ENCODE results near the gene CHST14.

Gene CHST14

DNA sequence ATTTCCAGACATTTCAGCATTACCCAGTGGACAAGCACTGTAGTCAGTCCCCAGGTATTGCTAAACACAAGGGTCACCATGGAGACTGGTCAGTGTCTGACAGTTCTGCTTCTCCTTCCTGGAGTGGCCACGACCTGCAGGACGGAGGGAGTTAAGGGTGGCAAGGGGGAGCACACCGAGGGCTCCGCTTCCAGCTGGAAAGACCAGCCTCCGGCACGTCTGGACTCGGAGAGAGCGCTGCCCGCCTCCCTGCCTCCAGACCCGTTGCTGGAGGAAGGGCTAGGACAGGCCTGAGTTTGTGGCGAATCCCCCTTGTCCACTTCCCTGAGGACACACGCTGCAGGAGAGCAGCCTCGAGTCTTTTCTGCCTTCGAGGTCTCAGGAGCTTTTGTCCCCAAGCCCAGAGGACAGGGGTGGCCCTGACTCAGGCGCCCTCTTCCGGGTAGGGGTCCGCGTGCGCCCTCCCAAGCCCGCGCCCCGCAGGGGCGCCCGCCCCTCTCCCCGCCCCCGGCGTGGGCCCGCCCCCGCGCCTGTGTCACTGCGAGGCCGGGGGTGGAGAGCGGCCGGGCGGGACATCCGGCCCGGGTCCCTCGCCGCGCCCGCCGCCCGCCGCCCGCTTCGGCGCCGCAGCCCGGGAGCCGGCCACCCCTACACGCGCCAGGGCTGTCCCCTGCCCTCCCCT, at the start of gene CHST14:
TSS of gene CHST14 (plus strand) at position 562 of the 682 bp plus-strand sequence. CDS start 230 bp downstream, outside the sequence.
- Mint-ChIP-seq H3K36me3 (ENCODE audit: low read depth) (peaks cover 14% of the 10 kb centered on the region), H3K27me3 (ENCODE audit: low read depth) (no peaks in the 10 kb centered on the region)

DNA sequence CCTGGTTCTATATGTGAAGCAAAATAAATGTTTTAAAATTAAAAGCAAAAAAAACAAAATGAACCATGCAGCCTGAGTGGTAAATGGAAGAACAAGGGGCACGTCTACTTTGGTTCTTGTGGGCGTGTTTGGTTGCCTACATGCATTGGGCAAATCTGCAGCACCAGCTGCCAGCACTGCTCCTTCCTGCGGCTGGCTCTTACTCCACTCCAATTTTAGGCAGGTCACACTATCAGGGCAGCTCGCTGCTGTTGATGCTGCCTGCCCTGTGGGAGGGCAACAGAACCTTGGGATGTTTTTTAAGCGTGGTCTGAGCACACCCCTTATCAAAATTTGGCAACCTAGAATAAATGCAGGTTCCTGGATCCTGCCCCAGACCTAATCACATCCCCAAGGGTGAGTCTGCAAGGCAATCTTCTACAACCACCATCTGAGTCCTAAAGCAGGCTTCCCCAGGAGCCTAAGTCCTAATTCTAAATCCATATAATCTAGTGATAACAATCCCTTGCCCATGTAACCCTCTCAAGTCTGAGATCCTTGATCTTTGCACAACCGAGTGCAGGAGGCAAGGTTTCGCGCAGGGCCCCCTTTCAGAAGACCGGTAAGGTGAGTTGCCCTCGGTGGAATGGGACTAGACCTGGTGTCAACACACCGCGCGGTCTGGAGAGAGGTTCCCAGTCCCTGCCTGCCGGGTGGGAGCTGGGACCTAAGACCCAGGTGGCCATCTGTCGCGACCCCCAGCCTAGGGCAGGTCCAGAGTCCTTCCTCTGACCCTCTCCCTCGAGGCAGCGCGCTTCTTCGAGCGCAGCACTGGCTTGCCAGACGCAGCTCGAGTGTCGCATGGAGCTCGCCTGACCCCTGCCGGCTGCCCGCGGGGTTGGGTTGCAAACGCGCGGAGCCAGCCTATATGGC, 49.3 kb upstream of the CHST14 start:
- peaks cover 11% of the 10 kb centered on the region for H3K27me3 Mint-ChIP-seq (ENCODE audit: low read depth)
- no peak overlapping the region for H3K4me3 Mint-ChIP-seq
- no peaks in the 10 kb centered on the region for H3K9me3 Mint-ChIP-seq
- peaks cover 8% of the 10 kb centered on the region for H3K36me3 Mint-ChIP-seq (ENCODE audit: low read depth)
- H3K4me1 Mint-ChIP-seq: peaks cover 19% of the 10 kb centered on the region
- no peak overlapping the region for H3K27ac Mint-ChIP-seq
- TF ChIP-seq, protein P1, sequence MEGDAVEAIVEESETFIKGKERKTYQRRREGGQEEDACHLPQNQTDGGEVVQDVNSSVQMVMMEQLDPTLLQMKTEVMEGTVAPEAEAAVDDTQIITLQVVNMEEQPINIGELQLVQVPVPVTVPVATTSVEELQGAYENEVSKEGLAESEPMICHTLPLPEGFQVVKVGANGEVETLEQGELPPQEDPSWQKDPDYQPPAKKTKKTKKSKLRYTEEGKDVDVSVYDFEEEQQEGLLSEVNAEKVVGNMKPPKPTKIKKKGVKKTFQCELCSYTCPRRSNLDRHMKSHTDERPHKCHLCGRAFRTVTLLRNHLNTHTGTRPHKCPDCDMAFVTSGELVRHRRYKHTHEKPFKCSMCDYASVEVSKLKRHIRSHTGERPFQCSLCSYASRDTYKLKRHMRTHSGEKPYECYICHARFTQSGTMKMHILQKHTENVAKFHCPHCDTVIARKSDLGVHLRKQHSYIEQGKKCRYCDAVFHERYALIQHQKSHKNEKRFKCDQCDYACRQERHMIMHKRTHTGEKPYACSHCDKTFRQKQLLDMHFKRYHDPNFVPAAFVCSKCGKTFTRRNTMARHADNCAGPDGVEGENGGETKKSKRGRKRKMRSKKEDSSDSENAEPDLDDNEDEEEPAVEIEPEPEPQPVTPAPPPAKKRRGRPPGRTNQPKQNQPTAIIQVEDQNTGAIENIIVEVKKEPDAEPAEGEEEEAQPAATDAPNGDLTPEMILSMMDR (IDR thresholded peaks at IDR 0.05; ENCODE audit: unreplicated experiment in 3 of 3): peak; percentile 81 to 85 (median 84)

More for the DNA sequence above, at the start of gene CHST14:
- TF ChIP-seq, protein P1 (IDR thresholded peaks at IDR 0.05; ENCODE audit: unreplicated experiment in 3 of 3): peak in 1 of 3 experiments; percentile 11
- H3K9me3 Mint-ChIP-seq: no peaks in the 10 kb centered on the region
- H3K4me3 Mint-ChIP-seq: peak within 1 kb of the TSS; percentile 84 to 89 (median 89)
- H3K27ac Mint-ChIP-seq: peak within 1 kb of the TSS; percentile 64 to 78 (median 77)
- H3K4me1 Mint-ChIP-seq: peaks cover 11% of the 10 kb centered on the region

GRCh38 chr15:40424483-40425115, 46.2 kb upstream of the CHST14 start:
- Mint-ChIP-seq H3K9me3 (no peaks in the 10 kb centered on the region), H3K4me1 (peaks cover 19% of the 10 kb centered on the region), H3K27ac (no peak overlapping the region), H3K4me3 (no peak overlapping the region), H3K27me3 (ENCODE audit: low read depth) (peaks cover 15% of the 10 kb centered on the region), H3K36me3 (ENCODE audit: low read depth) (no peaks in the 10 kb centered on the region)
- TF ChIP-seq, protein P1 (IDR thresholded peaks at IDR 0.05; ENCODE audit: unreplicated experiment in 3 of 3): no peak

DNA sequence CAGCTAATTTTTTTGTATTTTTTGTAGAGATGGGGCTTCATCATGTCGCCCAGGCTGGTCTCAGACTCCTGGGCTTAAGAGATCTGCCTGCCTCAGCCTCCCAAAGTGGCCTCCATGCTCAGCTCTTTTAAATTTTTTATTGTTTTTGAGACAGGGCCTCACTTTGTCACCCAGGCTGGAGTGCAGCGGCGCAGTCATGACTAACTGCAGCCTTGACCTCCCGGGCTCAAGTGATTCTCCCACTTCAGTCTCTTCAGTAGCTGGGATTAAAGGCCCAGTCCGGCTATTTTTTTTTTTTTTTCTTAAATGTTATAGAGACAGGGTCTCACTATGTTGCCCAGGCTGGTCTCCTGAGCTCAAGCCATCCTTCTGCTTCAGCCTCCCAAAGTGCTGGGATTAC, 45.1 kb upstream of the CHST14 start:
- no peaks in the 10 kb centered on the region for H3K36me3 Mint-ChIP-seq (ENCODE audit: low read depth)
- H3K4me3 Mint-ChIP-seq: no peak overlapping the region

GRCh38 chr15:40427188-40427587, 43.6 kb upstream of the CHST14 start:
- TF ChIP-seq, protein P1 (IDR thresholded peaks at IDR 0.05; ENCODE audit: unreplicated experiment in 3 of 3): no peak
- peaks cover 14% of the 10 kb centered on the region for H3K4me1 Mint-ChIP-seq
- no peaks in the 10 kb centered on the region for H3K9me3 Mint-ChIP-seq
- H3K4me3 Mint-ChIP-seq: no peak overlapping the region
- no peaks in the 10 kb centered on the region for H3K36me3 Mint-ChIP-seq (ENCODE audit: low read depth)
- no peak overlapping the region for H3K27ac Mint-ChIP-seq
- H3K27me3 Mint-ChIP-seq (ENCODE audit: low read depth): peaks cover 19% of the 10 kb centered on the region

More for the DNA sequence above, 45.1 kb upstream of the CHST14 start:
- TF ChIP-seq, protein P1 (IDR thresholded peaks at IDR 0.05; ENCODE audit: unreplicated experiment in 3 of 3): no peak
- H3K27ac Mint-ChIP-seq: no peak overlapping the region
- peaks cover 21% of the 10 kb centered on the region for H3K4me1 Mint-ChIP-seq
- no peaks in the 10 kb centered on the region for H3K9me3 Mint-ChIP-seq
- H3K27me3 Mint-ChIP-seq (ENCODE audit: low read depth): peaks cover 20% of the 10 kb centered on the region

Measured in nephron (organoid).